ENCODE results near the gene IGBP1. TPM values are rescaled to one million over a fixed set of nuclear protein-coding genes. Genes with fewer than 3 reads are reported as not detected.

IGBP1 gene
- total RNA-seq, 2 donors from 2014 or later = 45.0 to 46.5 TPM

GRCh38 chrX:70139736-70140135, 6.5 kb downstream of the IGBP1 start:
- WGBS, 2 experiments (ENCODE audit: insufficient coverage in 1 of 2, insufficient read length in 1 of 2) = 80 to 97% methylated on average over 1 to 3 of the region's 3 CpGs
- peaks cover 33% of the 10 kb centered on the region for H3K36me3 Mint-ChIP-seq (ENCODE audit: low read depth)
- Histone ChIP-seq H3K27me3 (ENCODE audit: control insufficient read depth, insufficient read depth, low read length, poor library complexity, severe bottlenecking) (no peaks in the 10 kb centered on the region), H3K9ac (ENCODE audit: extremely low read depth, low read length, poor library complexity, severe bottlenecking) (no peak overlapping the region), H3K27ac (ENCODE audit: low read depth, low read length) (no peak overlapping the region), H3K4me3 (ENCODE audit: low read length) (no peak overlapping the region), H3K36me3 (ENCODE audit: control insufficient read depth, insufficient read depth, low read length) (peaks cover 41% of the 10 kb centered on the region), H3K4me1 (ENCODE audit: control insufficient read depth, insufficient read depth, low read length) (no peaks in the 10 kb centered on the region), H3K9me3 (ENCODE audit: control insufficient read depth, low read length) (no peaks in the 10 kb centered on the region)
- H3K27me3 Mint-ChIP-seq (ENCODE audit: insufficient read depth) = no peaks in the 10 kb centered on the region
- H3K4me3 Mint-ChIP-seq = no peak overlapping the region
- TF ChIP-seq CTCF (conservative IDR thresholded peaks at IDR 0.05) = no peak
- peaks cover 48% of the 10 kb centered on the region for H3K9me3 Mint-ChIP-seq
- DNase-seq = no peak
- H3K27ac Mint-ChIP-seq = no peak overlapping the region
- H3K4me1 Mint-ChIP-seq = no peaks in the 10 kb centered on the region

- peaks cover 26% of the 10 kb centered on the region for H3K36me3 Mint-ChIP-seq (ENCODE audit: low read depth)
- no peak overlapping the region for H3K4me3 ChIP-seq (ENCODE audit: low read length)
Measured at GRCh38 chrX:70141373-70141772, 8.1 kb downstream of the IGBP1 start.

GRCh38 chrX:70166601-70167590, 33.6 kb downstream of the IGBP1 start:
- Mint-ChIP-seq H3K36me3 (ENCODE audit: low read depth) (peaks cover 24% of the 10 kb centered on the region), H3K4me1 (peaks cover 25% of the 10 kb centered on the region), H3K27ac (peak overlapping the region; percentile 65), H3K4me3 (no peak overlapping the region), H3K27me3 (ENCODE audit: insufficient read depth) (no peaks in the 10 kb centered on the region), H3K9me3 (peaks cover 47% of the 10 kb centered on the region)
- Histone ChIP-seq H3K4me3 (ENCODE audit: low read length) (no peak overlapping the region), H3K4me1 (ENCODE audit: control insufficient read depth, insufficient read depth, low read length) (no peaks in the 10 kb centered on the region), H3K36me3 (ENCODE audit: control insufficient read depth, insufficient read depth, low read length) (peaks cover 27% of the 10 kb centered on the region), H3K9me3 (ENCODE audit: control insufficient read depth, low read length) (no peaks in the 10 kb centered on the region), H3K9ac (ENCODE audit: extremely low read depth, low read length, poor library complexity, severe bottlenecking) (no peak overlapping the region), H3K27ac (ENCODE audit: low read depth, low read length) (no peak overlapping the region), H3K27me3 (ENCODE audit: control insufficient read depth, insufficient read depth, low read length, poor library complexity, severe bottlenecking) (no peaks in the 10 kb centered on the region)
- DNase-seq = no peak
- WGBS, 2 experiments (ENCODE audit: insufficient coverage in 1 of 2, insufficient read length in 1 of 2) = 75 to 84% methylated on average over 6 to 14 of the region's 19 CpGs
- no peak for TF ChIP-seq CTCF (conservative IDR thresholded peaks at IDR 0.05)

More at GRCh38 chrX:70141373-70141772, 8.1 kb downstream of the IGBP1 start:
- Mint-ChIP-seq H3K4me3 (no peak overlapping the region), H3K4me1 (no peaks in the 10 kb centered on the region), H3K9me3 (peaks cover 47% of the 10 kb centered on the region), H3K27me3 (ENCODE audit: insufficient read depth) (no peaks in the 10 kb centered on the region), H3K27ac (no peak overlapping the region)
- H3K4me1 ChIP-seq (ENCODE audit: control insufficient read depth, insufficient read depth, low read length) = no peaks in the 10 kb centered on the region
- H3K9me3 ChIP-seq (ENCODE audit: control insufficient read depth, low read length) = no peaks in the 10 kb centered on the region
- no peak overlapping the region for H3K9ac ChIP-seq (ENCODE audit: extremely low read depth, low read length, poor library complexity, severe bottlenecking)
- no peak for TF ChIP-seq CTCF (conservative IDR thresholded peaks at IDR 0.05)
- 93 to 100% methylated on average over 1 to 2 of the region's 2 CpGs for WGBS, 2 experiments (ENCODE audit: insufficient coverage in 1 of 2, insufficient read length in 1 of 2)
- no peaks in the 10 kb centered on the region for H3K27me3 ChIP-seq (ENCODE audit: control insufficient read depth, insufficient read depth, low read length, poor library complexity, severe bottlenecking)
- no peak for DNase-seq
- no peak overlapping the region for H3K27ac ChIP-seq (ENCODE audit: low read depth, low read length)
- peaks cover 34% of the 10 kb centered on the region for H3K36me3 ChIP-seq (ENCODE audit: control insufficient read depth, insufficient read depth, low read length)
